H9 (cell line): ENCODE measurements around the gene ZNF407. TPM values are rescaled to one million over a fixed set of nuclear protein-coding genes. Genes with fewer than 3 reads are reported as not detected.

Experiments used
- DNase-seq: peaks from one replicate; pipeline ENCODE4 v3.0.0-alpha.2; 2017
- H2AFZ ChIP-seq: one replicate; pipeline ENCODE4 v1.6.1; 2013; ENCODE audit warnings: mild to moderate bottlenecking, low read length, control low read depth, moderate library complexity
- H2AK5ac ChIP-seq: 2 replicates; pipeline ENCODE4 v1.6.1; 2013; ENCODE audit warnings: low read length, control low read depth, mixed read lengths; ENCODE audit not compliant: insufficient read length
- H2BK120ac ChIP-seq: one replicate; pipeline ENCODE4 v1.6.1; 2013; ENCODE audit warnings: low read depth, mild to moderate bottlenecking, low read length, control low read depth, inconsistent platforms; ENCODE audit not compliant: poor library complexity, severe bottlenecking
- H2BK12ac ChIP-seq: 2 replicates; pipeline ENCODE4 v1.6.1; 2013; ENCODE audit warnings: low read length, control low read depth, mixed read lengths, low read depth; ENCODE audit not compliant: insufficient read length
- H2BK15ac ChIP-seq: 2 replicates; pipeline ENCODE4 v1.6.1; 2013; ENCODE audit warnings: low read depth, low read length, control low read depth
- H2BK20ac ChIP-seq: one replicate; pipeline ENCODE4 v1.6.1; 2013; ENCODE audit warnings: low read depth, mild to moderate bottlenecking, low read length, control low read depth, inconsistent platforms; ENCODE audit not compliant: poor library complexity, severe bottlenecking
- H2BK5ac ChIP-seq: 2 replicates; pipeline ENCODE4 v1.6.1; 2013; ENCODE audit warnings: low read length, control low read depth, mixed read lengths; ENCODE audit not compliant: insufficient read length
- H3K14ac ChIP-seq: 2 replicates; pipeline ENCODE4 v1.6.1; 2013; ENCODE audit warnings: low read length, control low read depth; ENCODE audit not compliant: insufficient read depth
- H3K18ac ChIP-seq: 2 replicates; pipeline ENCODE4 v1.6.1; 2013; ENCODE audit warnings: low read depth, mild to moderate bottlenecking, mixed read lengths, low read length, control low read depth; ENCODE audit not compliant: insufficient read length
- H3K23ac ChIP-seq: 2 replicates; pipeline ENCODE4 v1.6.1; 2013; ENCODE audit warnings: low read length, control low read depth, mixed read lengths, low read depth; ENCODE audit not compliant: insufficient read length
- H3K23me2 ChIP-seq: 2 replicates; pipeline ENCODE4 v1.6.1; 2013; ENCODE audit warnings: low read depth, mild to moderate bottlenecking, mixed read lengths, low read length, control low read depth; ENCODE audit not compliant: insufficient read length, poor library complexity, severe bottlenecking
- H3K27ac ChIP-seq: 2 replicates; pipeline ENCODE4 v1.5.1; 2013; ENCODE audit warnings: low read length, control low read depth, mixed read lengths, low read depth; ENCODE audit not compliant: insufficient read length
- H3K27me3 ChIP-seq: 2 replicates; pipeline ENCODE4 v1.6.1; 2013; ENCODE audit warnings: low read length, control low read depth, inconsistent platforms; ENCODE audit not compliant: insufficient read depth
- H3K4ac ChIP-seq: 2 replicates; pipeline ENCODE4 v1.6.1; 2013; ENCODE audit warnings: low read depth, mild to moderate bottlenecking, control low read depth, inconsistent platforms, low read length, moderate library complexity
- H3K4me1 ChIP-seq: 2 replicates; pipeline ENCODE4 v1.6.1; 2013; ENCODE audit warnings: low read length, control low read depth, inconsistent platforms; ENCODE audit not compliant: insufficient read depth
- H3K4me2 ChIP-seq: 2 replicates; pipeline ENCODE4 v1.6.1; 2013; ENCODE audit warnings: low read length, control low read depth, mixed read lengths; ENCODE audit not compliant: insufficient read length, insufficient read depth
- H3K56ac ChIP-seq: 2 replicates; pipeline ENCODE4 v1.6.1; 2013; ENCODE audit warnings: low read depth, mild to moderate bottlenecking, mixed read lengths, low read length, control low read depth; ENCODE audit not compliant: insufficient read length
- H3K79me1 ChIP-seq: 2 replicates; pipeline ENCODE4 v1.6.1; 2013; ENCODE audit warnings: low read depth, mild to moderate bottlenecking, moderate library complexity, low read length, control low read depth, inconsistent platforms; ENCODE audit not compliant: insufficient read depth, poor library complexity, severe bottlenecking
- H3K79me2 ChIP-seq: 2 replicates; pipeline ENCODE4 v1.6.1; 2013; ENCODE audit warnings: low read length, control low read depth, inconsistent platforms; ENCODE audit not compliant: insufficient read depth
- H3K9ac ChIP-seq: 2 replicates; pipeline ENCODE4 v1.6.1; 2013; ENCODE audit warnings: low read length, control low read depth, mixed read lengths; ENCODE audit not compliant: insufficient read length; ENCODE audit errors: extremely low read depth
- H3K9me3 ChIP-seq: one replicate; pipeline ENCODE4 v1.6.1; 2013; ENCODE audit warnings: low read depth, low read length, inconsistent platforms; ENCODE audit not compliant: control insufficient read depth
- H3T11ph ChIP-seq: one replicate; pipeline ENCODE4 v1.6.1; 2013; ENCODE audit warnings: mild to moderate bottlenecking, low read length, control low read depth, inconsistent platforms
- H4K20me1 ChIP-seq: one replicate; pipeline ENCODE4 v1.6.1; 2013; ENCODE audit not compliant: control insufficient read depth, insufficient read length, insufficient read depth
- H4K5ac ChIP-seq: 2 replicates; pipeline ENCODE4 v1.6.1; 2013; ENCODE audit warnings: low read depth, mild to moderate bottlenecking, mixed read lengths, low read length, control low read depth; ENCODE audit not compliant: insufficient read length
- H4K8ac ChIP-seq: replicated peaks from 2 replicates; pipeline ENCODE4 v1.6.1; 2013; ENCODE audit warnings: low read length, control low read depth, mixed read lengths, low read depth; ENCODE audit not compliant: insufficient read length
- H4K91ac ChIP-seq: 2 replicates; pipeline ENCODE4 v1.6.1; 2013; ENCODE audit warnings: low read depth, mild to moderate bottlenecking, moderate library complexity, mixed read lengths, low read length, control low read depth; ENCODE audit not compliant: insufficient read length
- H3K27ac Mint-ChIP-seq, 3 experiments: 2 replicates in 2 of 3; 3 replicates in 1 of 3; pipeline ENCODE4 v1.8.0; 2020 to 2021; ENCODE audit warnings: mixed read lengths in 3 of 3, mild to moderate bottlenecking in 1 of 3, moderate library complexity in 1 of 3
- H3K27me3 Mint-ChIP-seq: 2 replicates; pipeline ENCODE4 v1.8.0; 2021; ENCODE audit warnings: low read depth, mild to moderate bottlenecking, moderate library complexity, mixed read lengths
- H3K36me3 Mint-ChIP-seq, 3 experiments: 2 replicates in 2 of 3; 3 replicates in 1 of 3; pipeline ENCODE4 v1.8.0; 2020 to 2021; ENCODE audit warnings: low read depth in 3 of 3, mixed read lengths in 3 of 3; ENCODE audit not compliant: insufficient read depth in 1 of 3
- H3K4me1 Mint-ChIP-seq, 2 experiments: 2 replicates each; pipeline ENCODE4 v1.8.0; 2020; ENCODE audit warnings: mixed read lengths in 2 of 2
- H3K4me3 Mint-ChIP-seq, 2 experiments: 2 replicates in 1 of 2; 3 replicates in 1 of 2; pipeline ENCODE4 v1.8.0; 2020 to 2021; ENCODE audit warnings: mild to moderate bottlenecking in 2 of 2, mixed read lengths in 2 of 2, moderate library complexity in 1 of 2
- H3K9me3 Mint-ChIP-seq, 2 experiments: 2 replicates in 1 of 2; 3 replicates in 1 of 2; pipeline ENCODE4 v1.8.0; 2020; ENCODE audit warnings: mild to moderate bottlenecking in 2 of 2, mixed read lengths in 2 of 2, moderate library complexity in 1 of 2
- CTCF ChIP-seq: fragments of 200-600 bp; sonication (generic); conservative IDR thresholded peaks from 3 replicates; pipeline ENCODE4 v1.8.0; 2021; ENCODE audit warnings: antibody characterized with exemption, mild to moderate bottlenecking
- WGBS: extraction: QIAGEN DNeasy Blood & Tissue Kit; methylation state at CpG from one replicate; pipeline ENCODE4 v1.1.7; 2013; ENCODE audit warnings: missing lambda C conversion rate, low lambda C conversion rate, mixed read lengths; ENCODE audit not compliant: insufficient read length; ENCODE audit errors: extremely low coverage; 5-methylcytosine and 5-hydroxymethylcytosine counted together
- total RNA-seq: library from RNA; stranded (reverse); gene quantifications from 2 replicates; pipeline ENCODE4 v1.2.1, GENCODE V29; 2021

Gene ZNF407
- total RNA-seq, 1 experiment from 2014 or later = 8.7 TPM

GRCh38 chr18:75037689-75037955, 440.0 kb downstream of the ZNF407 start:
- H2AK5ac ChIP-seq = no peak overlapping the region
- WGBS = no CpG with 5 or more reads among the region's 3 CpGs
- no peaks in the 10 kb centered on the region for H3K23me2 ChIP-seq
- no peak overlapping the region for H3K4ac ChIP-seq
- no peak overlapping the region for H2BK5ac ChIP-seq
- no peak overlapping the region for H2BK12ac ChIP-seq
- no peak overlapping the region for H2BK15ac ChIP-seq
- H3K27ac ChIP-seq = no peak overlapping the region
- H3K23ac ChIP-seq = no peak overlapping the region
- H4K20me1 ChIP-seq = no peaks in the 10 kb centered on the region
- H3K9me3 ChIP-seq = no peaks in the 10 kb centered on the region
- no peak overlapping the region for H4K91ac ChIP-seq
- Mint-ChIP-seq H3K27me3 (no peaks in the 10 kb centered on the region), H3K36me3 (no peaks in the 10 kb centered on the region), H3K27ac (no peak overlapping the region), H3K9me3 (no peaks in the 10 kb centered on the region), H3K4me1 (peaks cover 3 to 5% of the 10 kb centered on the region in 2 experiments; a peak in 3 of 4 replicates), H3K4me3 (no peak overlapping the region)
- TF ChIP-seq CTCF = no peak
- no peak overlapping the region for H3K4me2 ChIP-seq
- H3K18ac ChIP-seq = no peak overlapping the region
- no peak overlapping the region for H4K5ac ChIP-seq
- no peak overlapping the region for H3K14ac ChIP-seq
- no peak overlapping the region for H3T11ph ChIP-seq
- H2AFZ ChIP-seq = no peak overlapping the region
- DNase-seq = no peak
- H2BK120ac ChIP-seq = no peak overlapping the region
- H3K56ac ChIP-seq = no peak overlapping the region
- H3K4me1 ChIP-seq = peaks cover 6% of the 10 kb centered on the region
- H3K9ac ChIP-seq = no peak overlapping the region
- no peaks in the 10 kb centered on the region for H3K79me2 ChIP-seq
- no peaks in the 10 kb centered on the region for H3K79me1 ChIP-seq
- H2BK20ac ChIP-seq = no peak overlapping the region
- no peak overlapping the region for H4K8ac ChIP-seq
- H3K27me3 ChIP-seq = no peaks in the 10 kb centered on the region
